SH-SY5Y (cell line): ENCODE data around the gene IFT74.

Source experiments
- GATA2 ChIP-seq: IDR thresholded peaks from 2 replicates; pipeline ENCODE4 v1.6.1; 2011; ENCODE audit warnings: mild to moderate bottlenecking, low read depth, low read length
- GATA3 ChIP-seq: IDR thresholded peaks from 2 replicates; pipeline ENCODE4 v1.6.1; 2011; ENCODE audit warnings: low read depth, mild to moderate bottlenecking, low read length, moderate library complexity

DNA sequence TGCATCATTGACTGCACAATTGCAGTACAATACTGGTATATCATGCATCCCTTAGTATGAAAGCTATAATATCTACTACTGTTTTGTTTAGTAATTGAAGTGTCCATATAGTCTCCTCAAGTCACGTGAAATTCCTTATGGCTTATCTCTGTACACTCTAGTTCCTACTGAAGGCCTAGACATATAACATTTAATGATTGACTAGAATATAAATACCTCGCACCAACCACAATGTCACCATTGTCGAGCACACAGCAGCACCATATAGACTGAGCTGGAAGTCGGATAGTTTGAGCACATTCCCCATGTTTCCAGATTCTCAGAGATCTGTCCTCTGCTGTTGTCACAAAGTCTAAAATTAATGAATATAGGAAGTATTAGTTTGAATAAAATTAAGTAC lies 30.6 kb upstream of the IFT74 start:
- no peak for TF ChIP-seq GATA2
- TF ChIP-seq GATA3 = no peak
